HAP-1 (cell line): ENCODE measurements around the gene DUSP8.

Experiments
- DNase-seq, 2 experiments: peaks; one replicate each; pipeline ENCODE4 v3.0.0-alpha.2; 2016 to 2020; ENCODE audit warnings: low spot score in 2 of 2
- H3K27me3 ChIP-seq: fragments of 250-450 bp; sonication (Bioruptor Pico); 2 replicates; pipeline ENCODE4 v1.5.1; 2020; ENCODE audit warnings: low read depth, mild to moderate bottlenecking, moderate library complexity
- H3K36me3 ChIP-seq: fragments of 250-450 bp; sonication (Bioruptor Pico); replicated peaks from 2 replicates; pipeline ENCODE4 v1.5.1; 2020; ENCODE audit warnings: mild to moderate bottlenecking
- H3K4me1 ChIP-seq: fragments of 250-450 bp; sonication (Bioruptor Pico); 2 replicates; pipeline ENCODE4 v1.5.1; 2020; ENCODE audit warnings: mild to moderate bottlenecking
- H3K4me3 ChIP-seq: fragments of 250-450 bp; sonication (Bioruptor Pico); 2 replicates; pipeline ENCODE4 v1.5.1; 2020; ENCODE audit warnings: mild to moderate bottlenecking, moderate library complexity
- H3K9me3 ChIP-seq: fragments of 250-450 bp; sonication (Bioruptor Pico); 2 replicates; pipeline ENCODE4 v1.5.1; 2020; ENCODE audit warnings: mild to moderate bottlenecking, moderate library complexity
- in situ Hi-C: fragments of 300-500 bp; cut with MboI; formaldehyde crosslinking; loops from 3 replicates; pipeline ENCODE4 v1.14.3; 2020; ENCODE audit warnings: low sequenced_read_pairs, inconsistent platforms, mixed read lengths

The DUSP8 gene

GRCh38 chr11:1566381-1567051, 5.6 kb downstream of the DUSP8 start:
- peak in 1 of 2 experiments; percentile 9 for DNase-seq
- in situ Hi-C loops: no loop called here
- Histone ChIP-seq H3K4me1 (no peaks in the 10 kb centered on the region), H3K27me3 (no peaks in the 10 kb centered on the region), H3K9me3 (no peaks in the 10 kb centered on the region), H3K36me3 (no peaks in the 10 kb centered on the region), H3K4me3 (no peak overlapping the region)

- no peaks in the 10 kb centered on the region for H3K4me1 ChIP-seq
- H3K4me3 ChIP-seq: no peak overlapping the region
- in situ Hi-C loops: no loop called here
- H3K9me3 ChIP-seq: no peaks in the 10 kb centered on the region
- DNase-seq: peak in 1 of 2 experiments; percentile 7
- no peaks in the 10 kb centered on the region for H3K36me3 ChIP-seq
- H3K27me3 ChIP-seq: no peaks in the 10 kb centered on the region
These were observed 6.2 kb downstream of the DUSP8 start for GRCh38 chr11:1565904-1566247.

GRCh38 chr11:1565173-1565903, 6.7 kb downstream of the DUSP8 start:
- H3K4me1 ChIP-seq: no peaks in the 10 kb centered on the region
- in situ Hi-C loops: no loop called here
- H3K9me3 ChIP-seq: no peaks in the 10 kb centered on the region
- no peak overlapping the region for H3K4me3 ChIP-seq
- DNase-seq: peak in 1 of 2 experiments; percentile 6
- H3K27me3 ChIP-seq: no peaks in the 10 kb centered on the region
- H3K36me3 ChIP-seq: no peaks in the 10 kb centered on the region

- peak in 1 of 2 experiments; percentile 67 for DNase-seq
- no peak overlapping the region for H3K4me3 ChIP-seq
- in situ Hi-C loops: no loop called here
- no peaks in the 10 kb centered on the region for H3K36me3 ChIP-seq
- H3K4me1 ChIP-seq: no peaks in the 10 kb centered on the region
- no peaks in the 10 kb centered on the region for H3K9me3 ChIP-seq
- no peaks in the 10 kb centered on the region for H3K27me3 ChIP-seq
These were observed 7.4 kb downstream of the DUSP8 start for GRCh38 chr11:1564535-1565172.

- no peaks in the 10 kb centered on the region for H3K4me1 ChIP-seq
- no peaks in the 10 kb centered on the region for H3K36me3 ChIP-seq
- H3K4me3 ChIP-seq: no peak overlapping the region
- no peaks in the 10 kb centered on the region for H3K9me3 ChIP-seq
- in situ Hi-C loops: no loop called here
- no peaks in the 10 kb centered on the region for H3K27me3 ChIP-seq
- no peak for DNase-seq
These were observed 8.2 kb downstream of the DUSP8 start for GRCh38 chr11:1563697-1564534.

GRCh38 chr11:1563149-1563638, 8.9 kb downstream of the DUSP8 start:
- Histone ChIP-seq H3K4me1 (no peaks in the 10 kb centered on the region), H3K27me3 (no peaks in the 10 kb centered on the region), H3K36me3 (no peaks in the 10 kb centered on the region), H3K9me3 (no peaks in the 10 kb centered on the region), H3K4me3 (no peak overlapping the region)
- DNase-seq: no peak
- in situ Hi-C loops: no loop called here

GRCh38 chr11:1562469-1563148, 9.5 kb downstream of the DUSP8 start:
- no peak for DNase-seq
- Histone ChIP-seq H3K27me3 (no peaks in the 10 kb centered on the region), H3K4me1 (no peaks in the 10 kb centered on the region), H3K4me3 (no peak overlapping the region), H3K36me3 (no peaks in the 10 kb centered on the region), H3K9me3 (no peaks in the 10 kb centered on the region)
- in situ Hi-C loops: no loop called here

- Histone ChIP-seq H3K27me3 (no peaks in the 10 kb centered on the region), H3K4me3 (no peak overlapping the region), H3K9me3 (no peaks in the 10 kb centered on the region), H3K36me3 (no peaks in the 10 kb centered on the region), H3K4me1 (no peaks in the 10 kb centered on the region)
- in situ Hi-C loops: no loop called here
- DNase-seq: no peak
These were observed 10.1 kb downstream of the DUSP8 start for GRCh38 chr11:1561955-1562354.

- no peaks in the 10 kb centered on the region for H3K9me3 ChIP-seq
- H3K4me1 ChIP-seq: no peaks in the 10 kb centered on the region
- no peak overlapping the region for H3K4me3 ChIP-seq
- H3K27me3 ChIP-seq: no peaks in the 10 kb centered on the region
- in situ Hi-C loops: no loop called here
- H3K36me3 ChIP-seq: no peaks in the 10 kb centered on the region
- DNase-seq: no peak
These were observed 10.8 kb downstream of the DUSP8 start for GRCh38 chr11:1561266-1561665.

- Histone ChIP-seq H3K27me3 (no peaks in the 10 kb centered on the region), H3K9me3 (no peaks in the 10 kb centered on the region), H3K4me3 (no peak overlapping the region), H3K36me3 (no peaks in the 10 kb centered on the region), H3K4me1 (no peaks in the 10 kb centered on the region)
- DNase-seq: no peak
- in situ Hi-C loops: no loop called here
These were observed 11.3 kb downstream of the DUSP8 start for GRCh38 chr11:1560649-1561251.

GRCh38 chr11:1560002-1560648, 11.9 kb downstream of the DUSP8 start:
- DNase-seq: no peak
- Histone ChIP-seq H3K27me3 (no peaks in the 10 kb centered on the region), H3K9me3 (no peaks in the 10 kb centered on the region), H3K36me3 (no peaks in the 10 kb centered on the region), H3K4me3 (no peak overlapping the region), H3K4me1 (no peaks in the 10 kb centered on the region)
- in situ Hi-C loops: no loop called here

GRCh38 chr11:1559111-1559951, 12.7 kb downstream of the DUSP8 start:
- Histone ChIP-seq H3K9me3 (no peaks in the 10 kb centered on the region), H3K4me3 (no peak overlapping the region), H3K36me3 (no peaks in the 10 kb centered on the region), H3K4me1 (no peaks in the 10 kb centered on the region), H3K27me3 (no peaks in the 10 kb centered on the region)
- in situ Hi-C loops: no loop called here
- DNase-seq: no peak
